Measurements from ENCODE around the gene SLC38A8. TPM values are rescaled to one million over a fixed set of nuclear protein-coding genes. Genes with fewer than 3 reads are reported as not detected.

SLC38A8 gene
- polyA plus RNA-seq, 2 of the 4 experiments (the other 2 are of a cell fraction), result not detected

GRCh38 chr16:83992624-83993023 is 50.0 kb downstream of the SLC38A8 start:
- no peaks in the 10 kb centered on the region for H3K9me3 ChIP-seq
- H3K4me3 ChIP-seq, result no peak overlapping the region
- H3K4me2 ChIP-seq, result no peak overlapping the region
- ATAC-seq, result no peak
- ChIA-PET CTCF (interaction anchor here (1.4 to 2.1 kb wide), 6 partner anchors 11 to 73 kb away, joined by 4 to 9 read pairs (median 6); no protein-coding TSS in a partner anchor), POLR2A (no interaction called here)
- TF ChIP-seq NR3C1 (IDR thresholded peaks at IDR 0.05), result no peak
- TF ChIP-seq ZNF302 (CRISPR knock-in tag; IDR thresholded peaks at IDR 0.05), result no peak
- TF ChIP-seq FOSL2 (IDR thresholded peaks at IDR 0.05), result no peak
- no peak for TF ChIP-seq FOSL2 (CRISPR knock-in tag; IDR thresholded peaks at IDR 0.05)
- peak; percentile 40 for TF ChIP-seq MAFK (IDR thresholded peaks at IDR 0.05; ENCODE audit: partially characterized antibody)
- no peak for TF ChIP-seq MAX (IDR thresholded peaks at IDR 0.05)
- no peak for TF ChIP-seq ZFP36 (IDR thresholded peaks at IDR 0.05; ENCODE audit: borderline replicate concordance, partially characterized antibody)
- TF ChIP-seq HOXA7 (CRISPR knock-in tag; IDR thresholded peaks at IDR 0.05), result no peak
- no peak for TF ChIP-seq POLR2AphosphoS2 (conservative IDR thresholded peaks at IDR 0.05; ENCODE audit: low read length)
- TF ChIP-seq JUN (IDR thresholded peaks at IDR 0.05), result no peak
- WGBS (ENCODE audit: missing lambda C conversion rate), result 92% methylated on average over 6 of the region's 6 CpGs
- no peak for FAIRE-seq
- peak overlapping the region; percentile 22 to 87; a peak in 4 of 6 replicates for H3K27ac ChIP-seq
- DNase-seq (ENCODE audit: low read depth in 1 of 2, low spot score in 1 of 2), result no peak
- peaks cover 19% of the 10 kb centered on the region for H3K4me1 ChIP-seq

- Histone ChIP-seq H3K4me1 (peaks cover 19% of the 10 kb centered on the region), H3K27ac (no peak overlapping the region), H3K4me2 (no peak overlapping the region), H3K4me3 (no peak overlapping the region), H3K9me3 (no peaks in the 10 kb centered on the region)
- ATAC-seq (no peak), DNase-seq (ENCODE audit: low read depth in 1 of 2, low spot score in 1 of 2) (no peak), FAIRE-seq (no peak)
- WGBS (ENCODE audit: missing lambda C conversion rate), result 95% methylated on average over 11 of the region's 11 CpGs
- ChIA-PET CTCF (interaction anchor here (1.3 kb wide), 1 partner anchor 19 kb away, joined by 4 read pairs; no protein-coding TSS in a partner anchor), POLR2A (no interaction called here)
- TF ChIP-seq JUN (IDR thresholded peaks at IDR 0.05) (no peak), RCOR1 (IDR thresholded peaks at IDR 0.05; ENCODE audit: low read depth, low read length) (no peak), FOXS1 (CRISPR knock-in tag; IDR thresholded peaks at IDR 0.05) (no peak), ESRRA (IDR thresholded peaks at IDR 0.05; ENCODE audit: borderline replicate concordance, low read length) (no peak), POLR2AphosphoS2 (conservative IDR thresholded peaks at IDR 0.05; ENCODE audit: low read length) (no peak), RAD21 (conservative IDR thresholded peaks at IDR 0.05 in 1 of 2, IDR thresholded peaks at IDR 0.05 in 1 of 2) (no peak), E2F6 (IDR thresholded peaks at IDR 0.05; ENCODE audit: borderline replicate concordance, low read depth) (no peak), GATA3 (IDR thresholded peaks at IDR 0.05; ENCODE audit: borderline replicate concordance) (no peak), CEBPB (IDR thresholded peaks at IDR 0.05) (no peak), FOSB (CRISPR knock-in tag; IDR thresholded peaks at IDR 0.05) (no peak), HMGXB4 (CRISPR knock-in tag; IDR thresholded peaks at IDR 0.05; ENCODE audit: borderline replicate concordance) (no peak), ELK1 (IDR thresholded peaks at IDR 0.05; ENCODE audit: low read depth, low read length) (no peak), CHD2 (IDR thresholded peaks at IDR 0.05; ENCODE audit: low read length, partially characterized antibody) (no peak), CBX8 (IDR thresholded peaks at IDR 0.05) (no peak), REST (IDR thresholded peaks at IDR 0.05) (no peak), ZSCAN20 (CRISPR knock-in tag; IDR thresholded peaks at IDR 0.05) (no peak), BCL3 (IDR thresholded peaks at IDR 0.05) (no peak), ZFP36 (IDR thresholded peaks at IDR 0.05; ENCODE audit: borderline replicate concordance, partially characterized antibody) (no peak), JUNB (IDR thresholded peaks at IDR 0.05) (no peak), EHF (CRISPR knock-in tag; IDR thresholded peaks at IDR 0.05) (no peak)
Observed at GRCh38 chr16:83990492-83990891, 52.1 kb downstream of the SLC38A8 start.
